HCT116 (cell line): ENCODE measurements around the gene PRMT3. TPM values are rescaled to one million over a fixed set of nuclear protein-coding genes. Genes with fewer than 3 reads are reported as not detected.

Experiments used
- ATAC-seq: fragments of 200-7000 bp; cut with Tn5 transposase; 2 replicates; pipeline ENCODE4 v1.9.1; 2020; ENCODE audit warnings: mild to moderate bottlenecking, moderate library complexity
- BruUV-seq: library from RNA; stranded (reverse); fragments of 400-500 nt; replicated peaks from 2 replicates; lab custom pipeline; 2021; lab: Mats Ljungman, UMichigan
- CTCF ChIA-PET: fragments of 300-600 bp; sonication (Branson Sonifier 250); formaldehyde crosslinking; loops from one replicate; lab custom pipeline; 2021; ENCODE audit warnings: antibody characterized with exemption; lab: Charles Lee
- POLR2A ChIA-PET: fragments of 300-600, 350-600 bp; sonication (Branson Sonifier 250); formaldehyde crosslinking; loops from one replicate; lab custom pipeline; 2021; ENCODE audit warnings: antibody characterized with exemption; lab: Charles Lee
- RAD21 ChIA-PET, 2 experiments: fragments of 300-600 bp; sonication (Branson Sonifier 250); formaldehyde crosslinking; loops; one replicate each; lab custom pipeline; 2023; ENCODE audit warnings: low total read pairs in 2 of 2; ENCODE audit not compliant: uncharacterized antibody in 2 of 2, unreplicated experiment in 2 of 2, low non-redundant PET in 1 of 2; lab: Charles Lee
- DNase-seq: peaks from one replicate; pipeline ENCODE4 v3.0.0-alpha.2; 2010; ENCODE audit warnings: low read depth, low spot score
- H2AFZ ChIP-seq: fragments of 200-600 bp; shearing (Covaris generic), sonication (generic); 2 replicates; pipeline ENCODE4 v1.6.1; 2017; ENCODE audit warnings: low read depth, mixed run types, mixed read lengths, antibody characterized with exemption, low read length; ENCODE audit not compliant: poor library complexity, severe bottlenecking
- H3K27ac ChIP-seq: 2 replicates; pipeline ENCODE4 v1.5.1; 2012; ENCODE audit warnings: low read depth, low read length
- H3K27me3 ChIP-seq: fragments of 200-600 bp; sonication (generic); 2 replicates; pipeline ENCODE4 v1.6.1; 2016; ENCODE audit warnings: mixed run types, low read length, mixed read lengths; ENCODE audit not compliant: insufficient read depth
- H3K36me3 ChIP-seq, 2 experiments: fragments of 200-500 bp in 1 of 2; fragments of 200-600 bp in 1 of 2; sonication (Bioruptor generic) in 1 of 2; sonication (generic) in 1 of 2; 2 replicates each; pipeline versions ENCODE4 v1.5.1 to v1.6.1; 2014 to 2016; ENCODE audit warnings: low read length in 2 of 2, inconsistent platforms in 1 of 2, mixed read lengths in 1 of 2, mixed run types in 1 of 2; ENCODE audit not compliant: insufficient read depth in 2 of 2, control insufficient read depth in 1 of 2
- H3K4me1 ChIP-seq, 2 experiments: fragments of 200-600 bp in 1 of 2; sonication (generic) in 1 of 2; 2 replicates each; pipeline versions ENCODE4 v1.5.1 to v1.6.1; 2012 to 2017; ENCODE audit warnings: low read length in 2 of 2, inconsistent platforms in 1 of 2, mild to moderate bottlenecking in 1 of 2, mixed read lengths in 1 of 2, mixed run types in 1 of 2, moderate library complexity in 1 of 2; ENCODE audit not compliant: insufficient read depth in 2 of 2, control insufficient read depth in 1 of 2
- H3K4me2 ChIP-seq: fragments of 200-600 bp; sonication (generic); 2 replicates; pipeline ENCODE4 v1.6.1; 2017; ENCODE audit warnings: mixed run types, low read length, mixed read lengths
- H3K4me3 ChIP-seq, 2 experiments: fragments of 200-600 bp in 1 of 2; sonication (generic) in 1 of 2; replicated peaks in 1 of 2; 2 replicates each; pipeline ENCODE4 v1.5.1; 2011 to 2016; ENCODE audit warnings: low read length in 2 of 2, control low read depth in 1 of 2, low read depth in 1 of 2, mild to moderate bottlenecking in 1 of 2, mixed read lengths in 1 of 2, mixed run types in 1 of 2
- H3K79me2 ChIP-seq: fragments of 200-600 bp; sonication (generic); 2 replicates; pipeline ENCODE4 v1.6.1; 2017; ENCODE audit warnings: mild to moderate bottlenecking, mixed run types, low read length, moderate library complexity, mixed read lengths; ENCODE audit not compliant: insufficient read depth
- H3K9ac ChIP-seq: fragments of 200-600 bp; sonication (generic); 2 replicates; pipeline ENCODE4 v1.6.1; 2016; ENCODE audit warnings: low read length, mixed read lengths
- H3K9me2 ChIP-seq: fragments of 200-600 bp; sonication (generic), shearing (Covaris generic); 2 replicates; pipeline ENCODE4 v1.6.1; 2017; ENCODE audit warnings: mixed run types, mild to moderate bottlenecking, moderate library complexity; ENCODE audit not compliant: insufficient read depth
- H3K9me3 ChIP-seq, 2 experiments: fragments of 200-500 bp in 1 of 2; fragments of 200-600 bp in 1 of 2; sonication (Bioruptor generic) in 1 of 2; sonication (generic) in 1 of 2; 2 replicates each; pipeline ENCODE4 v1.6.1; 2014 to 2017; ENCODE audit warnings: low read length in 2 of 2, mixed read lengths in 2 of 2, inconsistent platforms in 1 of 2, low read depth in 1 of 2, mild to moderate bottlenecking in 1 of 2, mixed run types in 1 of 2, moderate library complexity in 1 of 2; ENCODE audit not compliant: control insufficient read depth in 1 of 2, insufficient read depth in 1 of 2
- H4K20me1 ChIP-seq: fragments of 200-600 bp; sonication (generic), shearing (Covaris generic); 2 replicates; pipeline ENCODE4 v1.6.1; 2017; ENCODE audit warnings: mixed run types, mild to moderate bottlenecking, moderate library complexity; ENCODE audit not compliant: insufficient read depth
- ATF3 ChIP-seq: IDR thresholded peaks from 2 replicates; pipeline ENCODE4 v1.6.1; 2012
- CBX3 ChIP-seq: IDR thresholded peaks from 2 replicates; pipeline ENCODE4 v1.6.1; 2012; ENCODE audit warnings: low read depth
- ELF1 ChIP-seq: IDR thresholded peaks from 2 replicates; pipeline ENCODE4 v1.6.1; 2012; ENCODE audit warnings: low read depth, borderline replicate concordance
- EZH2phosphoT487 ChIP-seq: fragments of 200-600 bp; IDR thresholded peaks from 2 replicates; pipeline ENCODE4 v1.6.1; 2018; ENCODE audit warnings: antibody characterized with exemption, borderline replicate concordance
- POLR2AphosphoS5 ChIP-seq: IDR thresholded peaks from 2 replicates; pipeline ENCODE4 v1.6.1; 2011; ENCODE audit warnings: mild to moderate bottlenecking, low read depth, low read length, moderate library complexity
- RAD21 ChIP-seq: IDR thresholded peaks from 2 replicates; pipeline ENCODE4 v1.6.1; 2012; ENCODE audit warnings: low read depth, mild to moderate bottlenecking
- SP1 ChIP-seq: IDR thresholded peaks from 2 replicates; pipeline ENCODE4 v1.6.1; 2012; ENCODE audit warnings: low read depth
- SRF ChIP-seq: IDR thresholded peaks from 2 replicates; pipeline ENCODE4 v1.6.1; 2012; ENCODE audit warnings: low read depth
- TCF7L2 ChIP-seq: IDR thresholded peaks from 2 replicates; pipeline ENCODE4 v1.7.0; 2011; ENCODE audit warnings: borderline replicate concordance, inconsistent platforms; ENCODE audit not compliant: insufficient read depth, insufficient read length; ENCODE audit errors: extremely low read depth
- ZNF274 ChIP-seq: fragments of 200-500 bp; sonication (Bioruptor generic); IDR thresholded peaks from 2 replicates; pipeline ENCODE4 v1.6.1; 2014; ENCODE audit warnings: mild to moderate bottlenecking, low read depth, low read length, inconsistent platforms
- intact Hi-C: fragments of 100-400 bp; cut with micrococcal nuclease; formaldehyde crosslinking; loops from 2 replicates; pipeline ENCODE4 v1.10.0; 2022
- total RNA-seq: library from RNA; stranded (reverse); gene quantifications from one replicate; pipeline ENCODE4 v1.2.1, GENCODE V29; 2021; ENCODE audit not compliant: unreplicated experiment
- TF ChIP-seq, protein P1 (sequence below), 3 experiments: fragments of 200-600 bp in 1 of 3; sonication (generic) in 1 of 3; IDR thresholded peaks in 2 of 3; conservative IDR thresholded peaks in 1 of 3; 2 replicates each; pipeline ENCODE4 v1.5.1; 2012 to 2017; ENCODE audit warnings: low read depth in 2 of 3, low read length in 2 of 3, antibody characterized with exemption in 1 of 3, borderline replicate concordance in 1 of 3, control low read depth in 1 of 3, mild to moderate bottlenecking in 1 of 3, mixed read lengths in 1 of 3, mixed run types in 1 of 3, moderate library complexity in 1 of 3; ENCODE audit not compliant: insufficient read depth in 1 of 3

PRMT3 gene
- total RNA-seq, 1 experiment from 2014 or later, result 24.3 TPM

- DNase-seq, result no peak
- H3K4me1 ChIP-seq, result no peaks in the 10 kb centered on the region
Observed at GRCh38 chr11:20477418-20478090, 90.0 kb downstream of the PRMT3 start.

More at GRCh38 chr11:20477418-20478090, 90.0 kb downstream of the PRMT3 start:
- Histone ChIP-seq H3K27me3 (no peaks in the 10 kb centered on the region), H3K4me2 (no peak overlapping the region), H3K4me3 (no peak overlapping the region), H3K9me3 (no peaks in the 10 kb centered on the region), H3K9ac (no peak overlapping the region), H2AFZ (no peak overlapping the region), H3K9me2 (no peaks in the 10 kb centered on the region)
- POLR2A ChIA-PET, result no interaction called here
- ATAC-seq, result no peak
- intact Hi-C loops, result no loop called here
- BruUV-seq, result no TSS peak
- TF ChIP-seq ATF3 (no peak), ZNF274 (no peak), POLR2AphosphoS5 (no peak), CBX3 (no peak), TCF7L2 (no peak), SP1 (no peak), EZH2phosphoT487 (no peak), ELF1 (no peak), SRF (no peak), RAD21 (no peak)
- TF ChIP-seq, protein P1, sequence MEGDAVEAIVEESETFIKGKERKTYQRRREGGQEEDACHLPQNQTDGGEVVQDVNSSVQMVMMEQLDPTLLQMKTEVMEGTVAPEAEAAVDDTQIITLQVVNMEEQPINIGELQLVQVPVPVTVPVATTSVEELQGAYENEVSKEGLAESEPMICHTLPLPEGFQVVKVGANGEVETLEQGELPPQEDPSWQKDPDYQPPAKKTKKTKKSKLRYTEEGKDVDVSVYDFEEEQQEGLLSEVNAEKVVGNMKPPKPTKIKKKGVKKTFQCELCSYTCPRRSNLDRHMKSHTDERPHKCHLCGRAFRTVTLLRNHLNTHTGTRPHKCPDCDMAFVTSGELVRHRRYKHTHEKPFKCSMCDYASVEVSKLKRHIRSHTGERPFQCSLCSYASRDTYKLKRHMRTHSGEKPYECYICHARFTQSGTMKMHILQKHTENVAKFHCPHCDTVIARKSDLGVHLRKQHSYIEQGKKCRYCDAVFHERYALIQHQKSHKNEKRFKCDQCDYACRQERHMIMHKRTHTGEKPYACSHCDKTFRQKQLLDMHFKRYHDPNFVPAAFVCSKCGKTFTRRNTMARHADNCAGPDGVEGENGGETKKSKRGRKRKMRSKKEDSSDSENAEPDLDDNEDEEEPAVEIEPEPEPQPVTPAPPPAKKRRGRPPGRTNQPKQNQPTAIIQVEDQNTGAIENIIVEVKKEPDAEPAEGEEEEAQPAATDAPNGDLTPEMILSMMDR (IDR thresholded peaks at IDR 0.05 in 2 of 3, conservative IDR thresholded peaks at IDR 0.05 in 1 of 3; ENCODE audit: borderline replicate concordance in 1 of 3, insufficient read depth in 1 of 3, low read depth in 2 of 3, low read length in 2 of 3), result no peak
- TF ChIP-seq, all 23 proteins: peak for 0
- H3K27ac ChIP-seq, result no peak overlapping the region
- H4K20me1 ChIP-seq, result peaks cover 3% of the 10 kb centered on the region; the same call in 1 of the 2 replicates
- H3K79me2 ChIP-seq, result no peaks in the 10 kb centered on the region
- ChIA-PET RAD21 (no interaction called here), CTCF (no interaction called here)
- no peaks in the 10 kb centered on the region for H3K36me3 ChIP-seq
